ENCODE results near the gene MS4A3. TPM values are rescaled to one million over a fixed set of nuclear protein-coding genes. Genes with fewer than 3 reads are reported as not detected.
"Not testable (repeated sequence)": the region's sequence is repeated elsewhere in the genome, so short reads cannot be mapped to it uniquely, and the experiment has no call there.

The MS4A3 gene
- total RNA-seq, 1 donor from 2014 or later = not detected

DNA sequence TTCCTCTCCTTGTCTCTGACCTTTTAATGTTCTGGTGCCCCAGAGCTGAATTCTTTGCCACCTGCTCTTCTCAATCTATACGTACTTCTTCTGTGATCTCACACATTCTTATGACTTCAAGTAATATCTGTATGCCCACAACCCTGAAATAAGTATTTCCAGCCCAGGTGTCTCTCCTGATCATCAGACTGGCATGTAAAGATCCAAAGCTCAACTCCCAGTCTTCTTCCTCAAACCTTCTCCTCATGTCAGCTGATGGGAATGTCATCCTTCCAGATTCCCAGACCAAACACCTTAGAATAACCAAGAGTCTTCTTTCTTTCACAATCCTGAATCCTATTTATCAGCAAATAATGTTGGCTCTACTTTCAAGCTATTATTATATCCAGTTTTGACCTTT is 9.3 kb downstream of the MS4A3 start:
- Histone ChIP-seq H3K36me3 (no peaks in the 10 kb centered on the region), H3K27ac (no peak overlapping the region), H3K4me3 (no peak overlapping the region), H3K9me3 (no peaks in the 10 kb centered on the region), H3K27me3 (no peaks in the 10 kb centered on the region), H3K4me1 (no peaks in the 10 kb centered on the region)
- DNase-seq (ENCODE audit: extremely low spot score in 2 of 2) = no peak
- intact Hi-C loops (cut with DNase I) = no loop called here
- TF ChIP-seq, protein P1, sequence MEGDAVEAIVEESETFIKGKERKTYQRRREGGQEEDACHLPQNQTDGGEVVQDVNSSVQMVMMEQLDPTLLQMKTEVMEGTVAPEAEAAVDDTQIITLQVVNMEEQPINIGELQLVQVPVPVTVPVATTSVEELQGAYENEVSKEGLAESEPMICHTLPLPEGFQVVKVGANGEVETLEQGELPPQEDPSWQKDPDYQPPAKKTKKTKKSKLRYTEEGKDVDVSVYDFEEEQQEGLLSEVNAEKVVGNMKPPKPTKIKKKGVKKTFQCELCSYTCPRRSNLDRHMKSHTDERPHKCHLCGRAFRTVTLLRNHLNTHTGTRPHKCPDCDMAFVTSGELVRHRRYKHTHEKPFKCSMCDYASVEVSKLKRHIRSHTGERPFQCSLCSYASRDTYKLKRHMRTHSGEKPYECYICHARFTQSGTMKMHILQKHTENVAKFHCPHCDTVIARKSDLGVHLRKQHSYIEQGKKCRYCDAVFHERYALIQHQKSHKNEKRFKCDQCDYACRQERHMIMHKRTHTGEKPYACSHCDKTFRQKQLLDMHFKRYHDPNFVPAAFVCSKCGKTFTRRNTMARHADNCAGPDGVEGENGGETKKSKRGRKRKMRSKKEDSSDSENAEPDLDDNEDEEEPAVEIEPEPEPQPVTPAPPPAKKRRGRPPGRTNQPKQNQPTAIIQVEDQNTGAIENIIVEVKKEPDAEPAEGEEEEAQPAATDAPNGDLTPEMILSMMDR (IDR thresholded peaks at IDR 0.05) = no peak

DNA sequence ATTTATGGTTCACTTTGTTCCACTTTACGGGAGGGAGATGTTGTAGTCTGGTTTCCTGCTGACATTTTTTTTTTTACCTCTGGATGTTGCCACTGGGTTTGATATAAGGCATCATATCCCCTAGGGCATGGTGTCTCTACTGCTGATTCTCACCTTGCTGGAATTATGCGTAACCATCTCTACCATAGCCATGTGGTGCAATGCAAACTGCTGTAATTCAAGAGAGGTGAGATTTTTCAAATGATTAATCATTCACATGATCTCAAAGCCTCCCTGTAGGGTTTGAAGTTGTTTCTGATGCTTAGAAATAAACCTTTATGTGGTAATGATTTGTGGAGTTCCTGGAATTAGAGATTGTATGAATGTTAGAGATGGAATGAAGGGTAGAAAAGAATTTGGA is 13.0 kb downstream of the MS4A3 start:
- H3K27me3 ChIP-seq = no peaks in the 10 kb centered on the region
- no peaks in the 10 kb centered on the region for H3K9me3 ChIP-seq
- H3K27ac ChIP-seq = no peak overlapping the region
- no peaks in the 10 kb centered on the region for H3K36me3 ChIP-seq
- intact Hi-C loops (cut with DNase I) = no loop called here
- no peaks in the 10 kb centered on the region for H3K4me1 ChIP-seq
- TF ChIP-seq POLR2AphosphoS5 (IDR thresholded peaks at IDR 0.05; ENCODE audit: insufficient read depth in 1 of 2, low read depth in 1 of 2) = no peak
- TF ChIP-seq, protein P1 (IDR thresholded peaks at IDR 0.05) = no peak
- no peak for TF ChIP-seq POLR2A (IDR thresholded peaks at IDR 0.05)
- no peak overlapping the region for H3K4me3 ChIP-seq
- no peak for DNase-seq (ENCODE audit: extremely low spot score in 2 of 2)

DNA sequence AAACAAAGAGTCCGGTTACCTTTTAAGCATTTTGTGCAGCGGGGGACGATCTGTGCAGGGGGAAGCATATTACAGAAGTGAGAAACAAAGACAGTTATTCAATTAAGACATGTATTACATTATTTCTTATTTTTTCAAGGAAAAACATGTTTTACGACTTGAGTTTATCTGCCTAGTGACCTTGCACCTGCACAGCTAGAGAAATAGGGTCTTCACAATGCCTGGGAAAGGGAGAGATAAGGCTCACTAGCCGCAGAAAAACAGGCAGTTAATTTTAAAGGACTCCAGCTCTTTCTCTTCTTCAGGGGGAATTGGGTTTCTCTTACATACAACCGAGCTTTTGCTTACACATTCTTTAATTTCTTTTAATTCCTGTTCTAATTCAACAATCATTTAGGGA is 15.2 kb downstream of the MS4A3 start:
- H3K27ac ChIP-seq; intact Hi-C loops (cut with DNase I); H3K9me3 ChIP-seq; H3K36me3 ChIP-seq; H3K4me3 ChIP-seq; H3K4me1 ChIP-seq; H3K27me3 ChIP-seq; DNase-seq (ENCODE audit: extremely low spot score in 2 of 2): not testable (repeated sequence)

DNA sequence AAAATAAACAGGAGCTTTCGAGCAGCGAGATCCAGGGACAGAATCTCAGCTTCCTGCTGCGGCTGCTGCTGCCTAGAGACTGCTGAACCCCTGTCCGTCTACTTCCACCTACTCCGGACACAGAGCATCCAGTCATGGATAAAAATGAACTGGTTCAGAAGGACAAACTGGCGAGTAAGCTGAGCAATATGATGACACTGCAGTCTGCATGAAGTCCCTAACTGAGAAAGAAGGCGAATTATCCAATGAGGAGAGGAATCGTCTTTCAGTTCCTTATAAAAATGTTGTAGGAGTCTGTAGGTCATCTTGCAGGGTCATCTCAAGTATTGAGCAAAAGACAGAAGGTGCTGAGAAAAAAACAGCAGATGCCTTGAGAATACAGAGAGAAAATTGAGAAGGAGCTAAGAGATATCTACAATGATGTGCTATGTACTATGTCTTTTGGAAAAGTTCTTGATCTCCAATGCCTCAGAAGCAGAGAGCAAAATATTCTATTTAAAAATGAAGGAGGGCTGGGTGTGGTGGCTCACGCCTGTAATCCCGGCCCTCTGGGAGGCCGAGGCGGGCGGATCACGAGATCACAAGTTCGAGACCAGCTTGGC is 20.9 kb downstream of the MS4A3 start:
- intact Hi-C loops (cut with DNase I) = no loop called here
- H3K9me3 ChIP-seq = no peaks in the 10 kb centered on the region
- no peaks in the 10 kb centered on the region for H3K36me3 ChIP-seq
- H3K27ac ChIP-seq = no peak overlapping the region
- no peak for DNase-seq (ENCODE audit: extremely low spot score in 2 of 2)
- TF ChIP-seq, protein P1 (IDR thresholded peaks at IDR 0.05) = no peak
- TF ChIP-seq POLR2A (IDR thresholded peaks at IDR 0.05) = no peak
- TF ChIP-seq POLR2AphosphoS5 (IDR thresholded peaks at IDR 0.05; ENCODE audit: insufficient read depth in 1 of 2, low read depth in 1 of 2) = no peak
- no peaks in the 10 kb centered on the region for H3K27me3 ChIP-seq
- no peaks in the 10 kb centered on the region for H3K4me1 ChIP-seq
- no peak overlapping the region for H3K4me3 ChIP-seq

DNA sequence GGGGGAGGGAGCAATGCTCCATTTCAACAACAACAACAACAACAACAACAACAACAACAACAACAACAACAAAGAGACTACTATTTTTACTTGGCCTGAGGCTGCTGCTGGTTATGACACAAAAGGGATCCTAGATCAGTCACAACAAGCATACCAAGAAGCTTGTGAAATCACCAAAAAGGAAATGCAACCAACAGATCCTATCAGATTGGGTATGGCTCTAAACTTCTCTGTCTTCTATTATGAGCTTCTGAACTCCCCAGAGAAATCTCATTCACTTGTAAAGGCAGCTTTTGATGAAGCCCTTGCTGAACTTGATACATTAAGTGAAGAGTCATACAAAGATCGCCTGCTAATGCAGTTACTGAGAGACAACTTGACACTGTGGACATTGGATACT is 21.5 kb downstream of the MS4A3 start:
- Histone ChIP-seq H3K4me1 (no peaks in the 10 kb centered on the region), H3K27me3 (no peaks in the 10 kb centered on the region), H3K27ac (no peak overlapping the region), H3K36me3 (no peaks in the 10 kb centered on the region), H3K9me3 (no peaks in the 10 kb centered on the region), H3K4me3 (no peak overlapping the region)
- no peak for TF ChIP-seq POLR2A (IDR thresholded peaks at IDR 0.05)
- TF ChIP-seq, protein P1 (IDR thresholded peaks at IDR 0.05) = no peak
- TF ChIP-seq POLR2AphosphoS5 (IDR thresholded peaks at IDR 0.05; ENCODE audit: insufficient read depth in 1 of 2, low read depth in 1 of 2) = no peak
- no peak for DNase-seq (ENCODE audit: extremely low spot score in 2 of 2)
- intact Hi-C loops (cut with DNase I) = no loop called here

DNA sequence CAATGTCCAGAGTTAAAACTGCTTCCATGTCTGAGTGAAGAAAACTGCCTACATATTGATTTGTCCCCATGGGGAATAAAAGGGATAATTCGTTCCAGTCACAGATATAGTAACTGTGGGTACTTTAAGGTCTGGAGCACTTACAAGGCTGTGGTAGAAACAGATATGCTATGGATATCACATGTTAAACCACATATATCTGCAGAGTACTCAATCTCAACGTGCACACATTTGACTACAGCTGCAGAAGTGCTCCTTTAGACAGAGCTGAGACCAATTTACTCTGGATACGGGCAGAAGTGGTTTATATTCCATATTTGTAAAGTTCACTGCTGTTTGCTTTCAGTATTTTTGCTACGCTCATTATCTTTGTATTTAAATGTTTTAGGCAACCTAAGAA is 22.3 kb downstream of the MS4A3 start:
- no peaks in the 10 kb centered on the region for H3K36me3 ChIP-seq
- no peaks in the 10 kb centered on the region for H3K27me3 ChIP-seq
- TF ChIP-seq POLR2AphosphoS5 (IDR thresholded peaks at IDR 0.05; ENCODE audit: insufficient read depth in 1 of 2, low read depth in 1 of 2) (no peak), POLR2A (IDR thresholded peaks at IDR 0.05) (no peak)
- TF ChIP-seq, protein P1 (IDR thresholded peaks at IDR 0.05) = no peak
- no peaks in the 10 kb centered on the region for H3K9me3 ChIP-seq
- DNase-seq (ENCODE audit: extremely low spot score in 2 of 2) = no peak
- H3K4me1 ChIP-seq = no peaks in the 10 kb centered on the region
- intact Hi-C loops (cut with DNase I) = no loop called here
- no peak overlapping the region for H3K4me3 ChIP-seq
- no peak overlapping the region for H3K27ac ChIP-seq

Measured in vagina (tissue), 2 donors.